ES-I3 (cell line): ENCODE data around the gene MUSTN1.

Experiments used
- H3K36me3 ChIP-seq: 2 replicates; pipeline ENCODE4 v1.6.1; 2013; ENCODE audit warnings: mild to moderate bottlenecking, low read length, control low read depth, moderate library complexity; ENCODE audit not compliant: insufficient read depth
- H3K4me1 ChIP-seq: 2 replicates; pipeline ENCODE4 v1.6.1; 2013; ENCODE audit warnings: mild to moderate bottlenecking, control low read depth, low read length; ENCODE audit not compliant: insufficient read depth
- H3K9ac ChIP-seq: 2 replicates; pipeline ENCODE4 v1.6.1; 2013; ENCODE audit warnings: low read depth, mild to moderate bottlenecking, low read length, moderate library complexity
- H3K9me3 ChIP-seq: 2 replicates; pipeline ENCODE4 v1.6.1; 2013; ENCODE audit warnings: mild to moderate bottlenecking, low read length, moderate library complexity; ENCODE audit not compliant: control insufficient read depth, insufficient read depth

Gene MUSTN1

DNA sequence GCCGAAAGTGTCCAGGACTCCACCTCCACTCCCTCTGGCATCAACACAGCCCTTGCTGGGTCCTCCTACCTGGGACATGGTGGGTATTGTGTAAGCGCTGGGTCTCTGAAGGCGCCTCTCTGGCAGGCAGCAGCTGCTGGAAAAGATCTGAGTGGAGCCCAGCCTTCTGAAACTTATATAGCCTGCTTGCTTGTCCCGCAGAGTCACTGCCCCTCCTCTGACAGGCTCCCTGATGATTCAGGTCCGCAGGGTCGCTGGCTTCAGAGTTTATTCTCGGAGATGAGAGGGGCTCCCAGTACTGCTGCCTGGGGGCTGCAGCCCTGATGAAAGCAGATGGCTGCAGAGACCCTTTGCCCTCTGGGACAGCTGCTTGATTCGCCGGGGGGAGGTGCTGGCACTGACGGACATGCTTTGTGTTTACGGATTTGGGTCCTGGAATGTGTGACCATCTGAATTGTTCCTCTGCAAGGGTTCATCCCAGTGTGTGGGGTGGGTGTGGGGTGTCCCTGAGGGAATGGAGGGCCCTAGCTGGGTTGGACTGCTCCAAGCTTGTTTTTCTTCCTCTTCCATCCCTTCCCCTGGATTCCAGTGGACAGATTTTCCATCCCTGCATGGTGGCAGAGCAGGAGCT, at the start of gene MUSTN1:
Gene MUSTN1 (minus strand): TSS at position 149 of the 631 bp plus-strand sequence. CDS start 71 bp downstream, at position 78.
- H3K9me3 ChIP-seq = no peaks in the 10 kb centered on the region
- no peak within 1 kb of the TSS for H3K9ac ChIP-seq
- peaks cover 11% of the 10 kb centered on the region; the same call in 1 of the 2 replicates for H3K4me1 ChIP-seq
- no peaks in the 10 kb centered on the region for H3K36me3 ChIP-seq

DNA sequence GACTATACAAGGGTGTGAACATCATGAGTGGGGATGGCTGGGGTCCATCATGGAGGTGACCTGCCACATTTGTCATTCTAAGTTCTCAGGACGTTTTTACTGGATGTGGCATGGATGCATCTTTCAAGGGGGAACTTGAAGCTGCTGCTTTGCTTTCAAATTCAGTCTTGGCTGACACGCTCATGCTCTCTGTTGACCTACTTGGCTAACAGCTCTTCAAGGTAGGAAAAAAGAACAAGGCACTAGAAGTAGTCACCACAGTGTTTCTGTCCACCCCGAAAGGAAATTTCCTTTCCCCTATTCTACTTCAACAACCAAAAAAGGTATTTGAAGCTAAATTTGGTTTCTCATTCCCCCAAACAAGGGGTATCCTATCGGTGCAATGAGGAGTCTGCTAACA, 47.6 kb upstream of the MUSTN1 start:
- Histone ChIP-seq H3K9me3 (no peaks in the 10 kb centered on the region; the same call in 1 of the 2 replicates), H3K9ac (no peak overlapping the region), H3K36me3 (no peaks in the 10 kb centered on the region), H3K4me1 (no peaks in the 10 kb centered on the region)

DNA sequence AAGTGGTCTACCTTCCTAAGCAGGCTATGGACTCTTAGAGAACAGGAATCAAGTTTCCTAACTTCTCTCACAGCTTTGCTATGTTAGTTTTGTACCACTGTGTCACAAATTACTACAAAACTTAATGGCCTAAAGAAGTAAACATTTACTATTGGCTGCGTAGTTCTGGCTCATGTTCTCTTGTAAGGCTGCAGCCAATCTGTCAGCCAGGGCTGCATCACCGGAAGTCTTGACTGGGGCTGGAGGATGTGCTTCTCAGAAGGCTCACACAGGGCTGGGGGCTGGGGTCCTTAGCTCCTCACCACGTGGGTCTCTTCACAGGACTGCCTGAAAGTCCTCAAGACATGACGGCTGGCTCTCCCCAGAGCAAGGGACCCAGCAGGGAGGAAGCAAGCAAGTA, 47.1 kb upstream of the MUSTN1 start:
- no peak overlapping the region for H3K9ac ChIP-seq
- no peaks in the 10 kb centered on the region for H3K36me3 ChIP-seq
- no peaks in the 10 kb centered on the region; the same call in 1 of the 2 replicates for H3K9me3 ChIP-seq
- no peaks in the 10 kb centered on the region for H3K4me1 ChIP-seq

DNA sequence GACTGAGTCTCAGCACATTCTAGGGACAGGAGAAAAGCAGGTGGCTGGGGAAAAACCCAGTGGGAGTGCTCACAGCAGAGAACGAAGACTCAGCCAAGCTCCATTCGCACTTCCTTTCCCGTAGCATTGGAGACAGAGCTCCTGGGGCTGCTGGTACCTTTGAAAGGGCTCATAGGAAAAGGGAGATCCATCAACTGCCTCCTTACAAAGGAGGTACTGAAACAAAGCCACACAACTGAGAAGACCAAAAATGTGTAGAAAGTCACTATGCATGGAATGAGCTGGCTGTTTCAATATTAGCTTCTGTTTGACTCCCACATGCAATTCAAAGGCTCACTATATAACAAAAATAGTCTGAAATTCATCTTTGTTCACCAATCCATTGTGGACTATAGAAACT, 45.7 kb upstream of the MUSTN1 start:
- Histone ChIP-seq H3K9ac (no peak overlapping the region), H3K9me3 (no peaks in the 10 kb centered on the region; the same call in 1 of the 2 replicates), H3K36me3 (no peaks in the 10 kb centered on the region), H3K4me1 (peaks cover 6% of the 10 kb centered on the region; the same call in 1 of the 2 replicates)

DNA sequence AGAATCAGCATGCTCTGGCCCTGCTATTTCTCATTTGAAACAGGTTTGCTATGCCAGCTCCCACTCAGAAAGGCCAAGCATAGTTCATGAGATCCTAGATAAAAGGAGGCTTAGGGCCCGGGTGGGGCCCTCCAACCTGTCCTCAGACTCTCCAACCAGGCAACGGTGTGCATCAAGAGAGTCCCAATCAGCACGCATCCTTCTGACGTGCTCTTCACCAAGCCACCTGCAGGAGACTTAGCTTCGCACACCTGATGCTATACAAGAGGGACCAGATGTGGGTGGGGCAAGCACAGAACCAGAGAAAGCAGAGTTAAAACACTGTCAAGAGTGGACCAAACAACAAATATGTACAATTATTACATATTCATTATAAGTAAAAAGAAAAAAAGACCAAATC, 45.2 kb upstream of the MUSTN1 start:
- no peaks in the 10 kb centered on the region for H3K36me3 ChIP-seq
- peaks cover 8% of the 10 kb centered on the region; the same call in 1 of the 2 replicates for H3K4me1 ChIP-seq
- H3K9ac ChIP-seq = no peak overlapping the region
- H3K9me3 ChIP-seq = no peaks in the 10 kb centered on the region; the same call in 1 of the 2 replicates

DNA sequence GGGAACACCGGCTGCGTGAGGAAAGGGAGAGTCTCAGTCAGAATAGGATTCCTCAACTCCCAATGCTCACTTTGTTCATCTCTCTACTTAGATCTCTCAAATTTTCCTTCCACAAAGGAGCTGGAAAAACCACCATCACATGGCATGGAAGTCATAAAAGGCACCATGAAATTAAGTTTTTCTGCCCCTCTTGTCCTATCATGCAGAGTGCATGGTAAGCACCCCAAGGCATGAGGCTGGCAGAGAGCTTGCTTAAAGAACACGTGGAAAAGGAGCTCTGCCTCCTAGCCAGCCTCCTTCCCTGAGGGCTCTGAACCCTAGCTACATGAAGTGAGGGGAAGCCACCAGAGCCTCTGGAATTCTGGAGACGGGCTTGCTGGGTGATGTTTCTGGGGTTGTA, 44.8 kb upstream of the MUSTN1 start:
- Histone ChIP-seq H3K4me1 (peaks cover 8% of the 10 kb centered on the region; the same call in 1 of the 2 replicates), H3K9me3 (no peaks in the 10 kb centered on the region), H3K36me3 (no peaks in the 10 kb centered on the region), H3K9ac (no peak overlapping the region)

DNA sequence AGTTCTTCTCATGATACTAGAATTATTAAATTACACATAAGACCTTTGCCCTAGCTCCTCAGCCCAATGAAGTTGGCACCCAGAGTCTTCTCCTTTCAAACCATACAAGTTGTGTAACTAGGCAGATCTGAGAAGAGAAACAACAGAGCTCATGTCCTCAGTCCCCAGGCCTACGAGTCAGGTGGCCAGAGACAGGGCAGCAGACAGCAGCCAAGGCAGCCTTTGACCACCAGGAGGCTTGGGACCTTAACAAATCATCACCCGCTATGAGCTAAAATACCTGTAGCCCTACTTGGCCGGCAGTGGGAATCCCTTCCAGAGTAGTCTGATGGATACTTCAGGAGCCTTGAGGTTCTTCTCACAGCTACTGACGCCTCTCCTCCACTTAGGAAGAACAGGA, 44.3 kb upstream of the MUSTN1 start:
- Histone ChIP-seq H3K4me1 (peaks cover 11% of the 10 kb centered on the region; the same call in 1 of the 2 replicates), H3K36me3 (no peaks in the 10 kb centered on the region), H3K9me3 (no peaks in the 10 kb centered on the region), H3K9ac (no peak overlapping the region)

DNA sequence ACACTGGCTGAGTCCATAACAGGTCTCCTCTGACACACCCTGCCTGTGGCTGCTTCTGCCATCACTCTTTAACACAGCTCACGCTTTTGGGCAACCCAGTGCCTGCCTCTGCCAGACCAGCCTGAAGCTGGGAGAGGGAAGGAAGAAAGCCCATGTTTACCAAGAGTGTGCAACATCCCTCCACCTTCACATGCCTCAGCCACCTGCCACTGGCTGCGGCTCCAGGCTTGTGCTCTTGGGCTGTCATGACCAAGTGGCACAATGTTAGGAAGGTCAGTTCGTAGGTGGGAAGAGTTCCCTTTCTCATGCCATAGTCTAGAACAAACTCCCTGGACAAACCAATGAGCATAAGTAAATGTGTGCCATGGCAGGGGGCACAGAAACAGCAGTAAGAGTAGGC, 42.3 kb upstream of the MUSTN1 start:
- no peak overlapping the region for H3K9ac ChIP-seq
- no peaks in the 10 kb centered on the region for H3K9me3 ChIP-seq
- H3K36me3 ChIP-seq = no peaks in the 10 kb centered on the region
- peaks cover 16% of the 10 kb centered on the region; the same call in 1 of the 2 replicates for H3K4me1 ChIP-seq

DNA sequence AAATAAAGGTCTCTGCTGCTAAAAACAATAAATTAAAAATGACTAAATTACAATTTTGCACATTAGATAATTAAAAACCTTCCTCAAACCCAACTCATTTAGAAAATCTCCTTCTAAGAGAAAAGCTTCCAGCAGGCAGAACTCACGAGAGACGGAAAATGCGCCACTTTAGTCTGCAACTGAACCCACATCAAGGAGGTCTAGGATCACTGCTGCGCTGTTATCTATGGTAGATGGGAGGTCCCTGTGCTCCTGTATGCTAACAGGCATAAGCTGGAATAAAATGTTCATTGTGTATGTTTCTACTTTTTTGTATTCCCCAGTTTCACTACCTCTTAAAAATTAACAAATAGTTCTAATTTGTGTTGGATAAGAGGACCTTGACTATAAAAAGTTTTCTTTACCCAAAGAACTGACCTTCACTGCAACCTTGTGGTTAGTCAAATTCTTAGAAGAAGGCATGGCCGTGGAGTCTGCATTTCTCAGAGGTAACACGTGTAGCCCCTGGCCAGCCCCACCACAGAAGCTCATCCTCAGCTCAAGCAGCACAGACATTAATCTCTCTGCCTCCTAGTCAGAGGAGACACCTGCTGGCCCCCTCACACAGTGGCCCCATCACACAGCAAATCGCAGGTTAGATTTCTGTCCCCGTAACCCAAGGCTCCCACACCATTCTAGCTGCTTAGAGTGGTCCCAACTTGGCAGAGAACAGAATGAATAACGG, 40.2 kb upstream of the MUSTN1 start:
- Histone ChIP-seq H3K9me3 (no peaks in the 10 kb centered on the region), H3K9ac (no peak overlapping the region), H3K36me3 (no peaks in the 10 kb centered on the region), H3K4me1 (peaks cover 16% of the 10 kb centered on the region; the same call in 1 of the 2 replicates)

DNA sequence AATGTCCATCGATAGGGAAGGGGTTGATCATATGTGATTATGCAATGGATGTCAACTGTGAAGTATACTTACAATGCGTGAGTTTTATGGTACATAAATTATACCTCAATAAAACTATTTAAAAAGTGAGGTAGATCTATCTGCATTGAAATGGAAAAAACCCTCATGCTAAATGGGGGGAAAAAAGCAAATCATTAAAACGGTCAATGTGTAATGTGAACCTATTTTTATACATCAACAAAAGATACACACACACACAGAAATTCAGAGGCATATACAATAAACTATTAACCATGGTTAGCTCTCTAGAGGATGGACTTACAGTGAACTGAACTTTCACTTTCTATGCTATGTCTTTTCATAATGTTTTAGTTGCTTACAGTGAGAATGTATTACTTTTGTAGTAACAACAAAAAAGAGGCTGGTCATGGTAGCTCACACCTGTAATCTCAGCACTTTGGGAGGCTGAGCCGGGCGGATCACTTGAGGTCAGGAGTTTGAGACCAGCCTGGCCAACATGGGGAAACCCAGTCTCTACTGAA, 39.4 kb upstream of the MUSTN1 start:
- no peak overlapping the region for H3K9ac ChIP-seq
- no peaks in the 10 kb centered on the region for H3K9me3 ChIP-seq
- H3K4me1 ChIP-seq = peaks cover 16% of the 10 kb centered on the region; the same call in 1 of the 2 replicates
- no peaks in the 10 kb centered on the region for H3K36me3 ChIP-seq

DNA sequence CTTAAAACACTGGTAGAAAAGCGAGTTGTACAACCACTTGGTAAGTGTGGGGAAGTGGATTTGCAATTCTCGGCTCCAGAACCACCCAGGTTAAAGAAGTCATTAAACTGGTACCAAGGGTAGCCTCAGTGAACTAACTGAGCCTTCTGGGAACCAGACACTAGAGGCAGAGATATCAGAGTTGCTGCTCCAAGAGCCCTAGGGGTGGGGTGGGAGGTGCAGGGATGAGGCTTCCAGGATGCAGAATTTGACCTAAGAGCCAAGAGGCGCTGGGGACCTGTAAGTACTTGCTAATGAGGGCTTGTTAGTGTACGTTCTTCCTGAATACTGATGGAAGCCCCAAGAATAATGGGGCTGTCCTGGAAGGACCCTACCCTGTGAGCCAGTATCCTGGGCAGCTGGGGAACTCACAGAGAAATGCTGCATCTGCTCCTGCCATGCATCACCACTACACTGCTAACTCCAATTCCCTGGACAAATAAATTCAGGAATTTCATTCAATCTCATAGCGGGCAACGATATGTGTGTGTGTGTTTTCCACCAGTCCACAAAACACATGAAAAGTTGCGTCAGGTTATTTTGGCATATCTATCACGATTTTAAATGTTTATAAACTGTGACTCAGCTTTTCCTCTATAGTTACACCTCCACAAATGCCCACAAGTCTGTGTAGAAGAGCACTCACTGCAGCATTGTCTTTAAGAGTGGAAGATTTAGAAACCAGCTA, 38.8 kb upstream of the MUSTN1 start:
- Histone ChIP-seq H3K9ac (no peak overlapping the region), H3K36me3 (no peaks in the 10 kb centered on the region), H3K9me3 (no peaks in the 10 kb centered on the region), H3K4me1 (peaks cover 16% of the 10 kb centered on the region; the same call in 1 of the 2 replicates)

DNA sequence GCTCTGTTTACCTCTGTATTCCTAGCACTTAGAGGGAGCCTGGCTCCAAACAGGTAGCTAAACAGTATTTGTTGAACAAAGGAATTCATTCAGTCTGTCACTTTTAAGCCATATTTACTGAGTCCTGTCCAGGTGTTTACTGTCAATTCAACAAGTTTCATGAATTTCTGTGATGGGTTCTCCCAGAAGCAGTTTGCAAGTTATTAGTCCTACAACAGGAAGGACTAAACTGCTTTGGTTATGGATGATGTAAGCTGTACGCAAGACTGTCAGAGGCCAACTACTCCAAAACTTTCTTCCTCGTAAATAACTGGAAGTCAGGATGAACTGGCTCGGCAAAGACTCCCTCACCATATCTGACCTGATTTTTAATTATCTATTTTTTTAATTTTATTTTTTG, 37.4 kb upstream of the MUSTN1 start:
- no peaks in the 10 kb centered on the region for H3K9me3 ChIP-seq
- H3K36me3 ChIP-seq = no peaks in the 10 kb centered on the region
- no peak overlapping the region for H3K9ac ChIP-seq
- peaks cover 16% of the 10 kb centered on the region; the same call in 1 of the 2 replicates for H3K4me1 ChIP-seq

DNA sequence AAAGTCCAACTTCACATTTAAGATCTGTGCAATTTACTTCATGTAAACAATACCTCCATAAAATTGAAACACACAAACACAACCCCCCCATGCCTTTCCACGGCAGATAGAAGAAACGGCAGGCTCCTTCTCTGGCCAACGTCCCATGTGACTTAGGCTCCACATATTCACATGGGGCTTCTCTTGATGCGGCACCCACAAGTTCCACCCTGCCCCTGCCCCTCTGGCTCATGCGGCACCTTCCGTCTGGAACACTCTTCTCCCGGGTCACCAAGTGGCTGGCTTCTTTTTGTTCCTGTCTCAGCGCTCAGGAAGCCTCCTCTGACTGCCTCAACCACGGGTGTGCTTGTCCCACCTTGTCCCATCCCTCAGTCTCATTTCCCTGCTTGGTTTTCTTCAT, 36.9 kb upstream of the MUSTN1 start:
- Histone ChIP-seq H3K9me3 (no peaks in the 10 kb centered on the region), H3K9ac (no peak overlapping the region), H3K36me3 (no peaks in the 10 kb centered on the region), H3K4me1 (peaks cover 16% of the 10 kb centered on the region; the same call in 1 of the 2 replicates)

DNA sequence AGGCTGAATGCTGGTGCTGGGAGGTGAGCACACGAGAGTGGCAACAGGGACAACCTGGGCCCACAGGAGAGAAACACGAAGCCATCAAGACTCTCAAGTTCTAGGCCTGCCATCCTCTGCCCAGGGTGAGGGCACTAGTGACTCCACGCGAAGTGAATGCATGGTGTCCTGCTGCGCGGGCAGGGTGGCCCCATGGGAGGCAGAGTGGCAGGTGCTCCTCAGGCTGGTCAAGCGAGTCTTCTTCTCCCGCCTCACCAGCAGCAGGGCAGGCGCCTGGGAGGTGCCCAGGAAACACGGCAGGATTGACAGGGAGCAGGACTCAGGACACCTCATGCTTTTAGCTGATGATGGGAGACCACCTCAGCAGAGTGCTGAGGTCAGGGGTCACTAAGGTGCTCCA, 35.7 kb upstream of the MUSTN1 start:
- Histone ChIP-seq H3K9ac (no peak overlapping the region), H3K36me3 (no peaks in the 10 kb centered on the region), H3K4me1 (peaks cover 9% of the 10 kb centered on the region; the same call in 1 of the 2 replicates), H3K9me3 (no peaks in the 10 kb centered on the region)
